Activated naive CD4-positive, alpha-beta T cell treated with Interleukin-2 at 50 U/mL for 16 hours (primary cell): Measurements from ENCODE around the gene SHCBP1L.

Experiments
- DNase-seq: peaks from one replicate; pipeline ENCODE4 v3.0.0-alpha.2; 2020

SHCBP1L gene

DNA sequence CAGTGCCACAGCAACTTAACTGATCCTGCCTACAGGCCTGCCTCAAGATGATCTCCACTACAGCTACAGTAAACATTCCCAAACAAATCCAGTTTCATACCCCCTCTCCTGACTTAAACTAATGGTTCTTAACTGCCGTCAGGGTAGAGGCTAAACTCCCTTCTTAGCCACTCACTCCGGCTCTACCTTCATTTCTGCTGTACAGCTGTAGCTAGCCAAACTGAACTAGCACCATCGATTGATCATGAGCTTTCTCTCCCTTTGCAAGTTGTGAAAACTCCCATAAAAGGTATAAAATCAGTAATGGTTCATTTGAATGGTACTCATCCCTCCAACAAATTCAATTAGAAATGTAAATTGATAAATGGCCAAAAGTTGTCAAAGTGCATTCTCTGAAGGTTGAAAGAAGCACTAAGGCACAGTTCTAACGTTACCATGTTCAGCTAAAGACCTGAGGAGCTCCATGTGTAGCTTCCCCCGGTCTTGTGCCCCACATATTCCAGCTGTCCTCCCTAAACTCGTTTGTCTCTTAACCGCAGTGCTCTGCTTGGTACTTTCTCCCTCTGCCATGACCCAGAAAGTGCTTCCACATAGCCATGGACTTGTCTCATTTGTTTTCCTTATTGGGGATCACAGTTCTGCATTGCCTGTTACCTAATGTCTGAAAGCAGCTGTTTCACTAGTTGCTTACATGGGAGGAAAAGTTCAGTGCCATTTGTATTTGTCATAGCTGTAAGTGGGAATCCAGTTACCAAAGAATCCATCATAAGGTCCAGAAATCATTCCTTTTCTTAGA lies 64.0 kb downstream of the SHCBP1L start:
- no peak for DNase-seq

DNA sequence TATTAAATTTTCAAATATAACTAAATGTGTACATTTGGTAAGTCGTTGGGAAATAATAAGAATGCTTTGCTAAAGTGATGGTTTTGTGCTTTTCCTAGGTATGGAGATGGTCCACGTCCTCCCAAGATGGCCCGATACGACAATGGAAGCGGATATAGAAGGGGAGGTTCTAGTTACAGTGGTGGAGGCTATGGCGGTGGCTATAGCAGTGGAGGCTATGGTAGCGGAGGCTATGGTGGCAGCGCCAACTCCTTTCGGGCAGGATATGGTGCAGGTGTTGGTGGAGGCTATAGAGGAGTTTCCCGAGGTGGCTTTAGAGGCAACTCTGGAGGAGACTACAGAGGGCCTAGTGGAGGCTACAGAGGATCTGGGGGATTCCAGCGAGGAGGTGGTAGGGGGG lies 66.0 kb downstream of the SHCBP1L start:
- no peak for DNase-seq

DNA sequence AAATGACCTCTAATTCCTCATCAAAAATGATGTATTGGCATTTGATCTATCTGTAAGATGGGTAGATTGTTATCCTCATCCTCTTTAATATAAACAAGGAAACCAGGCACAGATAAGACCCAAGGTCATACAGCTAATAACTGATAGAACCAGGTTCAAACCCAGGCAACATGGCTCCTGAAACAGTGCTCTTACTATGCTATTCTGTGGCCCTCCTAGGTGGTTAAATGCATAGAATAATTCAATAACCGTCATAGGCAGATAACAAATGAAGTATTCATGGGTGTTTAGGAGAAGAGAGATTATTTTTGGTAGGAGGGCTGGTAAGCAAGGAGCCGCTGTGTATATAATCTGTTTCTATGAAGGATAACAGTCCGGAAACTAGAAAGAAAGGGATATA lies 67.4 kb downstream of the SHCBP1L start:
- no peak for DNase-seq

DNA sequence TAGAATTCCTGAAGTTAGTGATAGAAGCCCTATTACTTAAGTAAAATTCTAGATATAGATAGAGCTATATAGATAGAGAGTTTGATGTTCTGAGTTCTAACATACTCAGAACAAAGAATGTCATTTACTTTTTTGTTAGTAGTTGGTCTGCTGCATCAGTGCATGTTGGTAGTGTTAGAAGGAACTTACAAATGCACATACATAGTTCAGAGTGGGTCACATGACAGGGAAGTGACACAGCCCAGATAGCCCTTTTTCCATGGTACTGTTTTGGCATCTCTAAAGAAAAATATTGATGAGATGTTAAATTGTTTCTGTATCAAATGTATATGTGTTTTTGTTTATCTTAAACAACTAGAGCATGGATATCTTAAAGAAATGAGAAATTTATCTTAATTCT lies 68.1 kb downstream of the SHCBP1L start:
- no peak for DNase-seq

DNA sequence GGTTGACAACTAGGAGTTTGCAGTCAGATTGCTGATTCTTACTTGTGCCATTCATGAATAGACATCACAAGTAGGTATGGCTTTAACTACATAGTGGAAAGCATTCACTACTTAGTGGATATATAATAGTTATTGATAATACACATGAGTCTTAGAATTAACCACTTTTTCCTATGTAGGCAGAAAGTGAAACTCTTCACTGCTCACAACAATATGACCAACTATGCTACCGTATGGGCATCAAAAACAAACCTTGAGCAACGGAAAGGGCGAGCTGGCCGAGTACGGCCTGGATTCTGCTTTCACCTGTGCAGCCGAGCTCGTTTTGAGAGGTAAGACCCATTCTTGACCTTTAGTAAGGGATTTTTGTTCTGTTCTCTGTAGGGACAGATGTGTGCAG lies 75.1 kb downstream of the SHCBP1L start:
- DNase-seq = no peak

DNA sequence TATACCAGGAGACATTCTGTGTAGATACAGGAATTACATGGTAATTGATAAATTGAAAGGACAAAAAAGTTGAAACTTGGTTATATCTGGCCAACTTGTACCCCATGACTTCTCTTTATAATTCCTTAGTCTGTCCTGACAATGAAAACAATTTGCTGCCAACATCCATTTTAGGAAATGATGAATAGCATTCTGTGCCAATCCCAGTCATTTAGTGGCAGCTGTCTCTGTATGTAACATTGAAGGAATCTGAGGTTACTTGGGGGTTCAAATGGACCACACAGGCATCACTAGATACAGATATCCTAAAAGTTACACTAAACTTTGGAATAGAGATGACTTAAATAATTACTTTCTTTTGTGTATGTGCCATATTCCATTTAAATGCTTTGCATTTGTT lies 75.6 kb downstream of the SHCBP1L start:
- no peak for DNase-seq

DNA sequence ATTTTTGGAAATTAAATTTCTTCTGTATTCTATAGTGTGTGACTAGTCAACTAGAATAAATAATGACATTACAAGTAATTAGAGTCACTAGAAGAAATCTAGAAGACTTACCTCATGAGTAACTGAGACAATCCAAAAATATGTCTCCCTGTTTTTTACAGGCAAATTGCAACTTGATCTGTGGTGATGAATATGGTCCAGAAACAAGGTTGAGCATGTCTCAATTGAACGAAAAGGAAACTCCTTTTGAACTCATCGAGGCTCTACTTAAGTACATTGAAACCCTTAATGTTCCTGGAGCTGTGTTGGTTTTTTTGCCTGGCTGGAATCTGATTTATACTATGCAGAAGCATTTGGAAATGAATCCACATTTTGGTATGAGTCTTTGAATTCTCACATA lies 77.1 kb downstream of the SHCBP1L start:
- DNase-seq = no peak

DNA sequence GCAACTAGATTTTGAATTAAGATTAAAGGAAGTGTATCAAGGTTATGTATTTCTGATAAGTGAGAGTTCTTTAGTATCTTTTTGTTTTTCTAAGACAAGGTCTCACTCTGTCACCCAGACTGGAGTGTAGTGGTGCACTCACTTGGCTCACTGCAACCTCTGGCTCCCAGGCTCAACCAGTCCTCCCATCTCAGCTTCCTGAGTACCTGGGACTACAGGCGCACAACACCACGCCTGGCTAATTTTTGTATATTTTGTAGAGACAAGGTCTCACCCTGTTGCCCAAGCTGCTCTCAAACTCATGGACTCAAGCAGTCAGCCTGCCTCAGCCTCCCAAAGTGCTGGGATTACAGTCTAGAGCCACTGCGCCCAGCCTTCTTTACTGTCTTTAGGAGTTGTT lies 80.1 kb downstream of the SHCBP1L start:
- DNase-seq = no peak

DNA sequence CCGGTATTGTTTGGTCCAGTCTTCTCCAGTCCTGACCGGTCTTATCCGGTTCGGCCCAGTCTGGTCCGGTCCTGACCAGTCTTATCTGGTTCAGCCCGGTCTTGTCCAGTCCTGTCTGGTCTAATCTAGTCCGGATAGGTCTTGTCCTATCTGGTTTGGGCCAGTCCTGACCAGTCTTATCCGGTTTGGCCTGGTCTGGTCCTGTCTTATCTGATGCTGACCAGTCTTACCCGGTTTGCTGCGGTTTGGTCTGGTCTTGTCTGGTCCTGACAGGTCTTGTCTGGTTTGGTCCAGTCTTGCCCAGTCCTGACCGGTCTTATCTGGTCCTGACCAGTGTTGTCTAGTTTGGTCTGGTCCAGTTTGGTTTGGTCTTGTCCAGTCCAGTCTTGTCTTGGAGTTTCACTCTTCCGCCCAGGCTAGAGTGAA lies 83.7 kb downstream of the SHCBP1L start:
- DNase-seq = no peak

DNA sequence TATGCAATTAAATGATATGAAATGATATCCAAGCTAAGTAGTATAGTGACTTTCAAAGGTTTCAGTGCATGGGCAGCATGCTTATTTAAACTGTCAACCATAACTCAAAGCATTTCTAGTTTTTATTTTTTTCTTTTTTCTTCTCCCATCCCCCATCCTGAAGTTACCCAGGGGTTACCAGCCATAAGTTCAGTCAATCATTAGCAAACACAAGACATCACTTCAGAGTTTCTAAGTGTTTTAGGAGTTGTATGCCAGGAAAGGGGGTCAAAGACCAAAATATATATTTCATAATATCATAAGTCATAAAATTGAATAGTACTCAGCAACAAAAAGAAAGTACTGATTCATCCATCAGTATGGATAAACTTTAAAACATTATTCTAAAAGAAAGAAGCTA lies 85.1 kb downstream of the SHCBP1L start:
- no peak for DNase-seq

DNA sequence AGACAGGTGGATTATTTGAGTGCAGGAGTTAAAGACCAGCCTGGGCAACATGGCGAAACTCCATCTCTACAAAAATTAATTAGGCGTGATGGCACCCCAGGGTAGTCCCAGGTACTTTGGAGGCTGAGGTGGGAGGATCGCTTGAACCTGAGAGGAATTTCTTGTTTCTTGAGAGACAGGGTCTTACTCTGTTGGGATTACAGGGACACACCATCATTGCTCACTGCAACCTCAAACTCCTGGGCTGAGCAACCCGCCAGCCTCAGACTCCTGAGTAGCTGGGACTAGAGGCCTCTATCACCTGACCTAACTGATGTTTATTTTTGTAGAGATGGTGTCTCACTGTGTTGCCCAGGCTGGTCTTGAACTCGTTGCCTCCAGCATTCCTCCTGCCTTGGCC lies 89.0 kb downstream of the SHCBP1L start:
- no peak for DNase-seq

DNA sequence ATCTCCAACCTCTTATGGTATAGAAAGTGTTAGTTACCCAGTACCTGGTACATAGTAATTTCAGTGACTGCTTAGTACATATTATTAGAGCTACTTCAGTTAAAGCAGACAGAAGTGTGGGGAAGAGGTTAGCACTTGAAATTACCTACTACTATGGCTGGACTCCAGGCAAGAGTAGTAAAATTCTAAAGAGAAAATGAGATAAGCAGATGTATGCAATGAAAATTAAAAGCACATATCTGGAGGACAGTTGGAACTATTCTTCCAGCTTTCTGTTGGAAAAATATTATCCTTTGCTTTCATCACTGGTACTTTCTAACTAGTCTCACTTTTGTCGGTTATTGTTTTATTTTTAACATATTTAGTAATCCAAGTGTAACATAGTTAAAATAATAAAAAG lies 90.1 kb downstream of the SHCBP1L start:
- no peak for DNase-seq

DNA sequence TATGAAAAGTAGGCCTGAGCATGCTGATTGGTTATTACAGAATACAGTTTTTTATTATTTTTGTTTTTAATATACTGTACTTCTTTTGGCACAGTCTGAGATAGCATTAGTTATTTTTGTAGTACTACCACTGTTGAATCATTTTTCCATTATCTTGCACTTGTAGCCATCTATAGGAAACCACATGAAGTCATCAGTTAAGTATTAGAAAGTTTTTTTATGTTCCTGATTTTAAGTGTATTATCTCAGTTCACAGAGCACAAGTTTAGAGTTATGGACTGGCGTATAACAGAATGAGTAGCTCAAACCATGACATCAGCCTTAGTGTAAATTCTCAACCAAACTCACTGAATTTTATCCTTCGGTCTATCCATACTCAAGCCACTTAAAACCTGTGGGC lies 91.0 kb downstream of the SHCBP1L start:
- no peak for DNase-seq

DNA sequence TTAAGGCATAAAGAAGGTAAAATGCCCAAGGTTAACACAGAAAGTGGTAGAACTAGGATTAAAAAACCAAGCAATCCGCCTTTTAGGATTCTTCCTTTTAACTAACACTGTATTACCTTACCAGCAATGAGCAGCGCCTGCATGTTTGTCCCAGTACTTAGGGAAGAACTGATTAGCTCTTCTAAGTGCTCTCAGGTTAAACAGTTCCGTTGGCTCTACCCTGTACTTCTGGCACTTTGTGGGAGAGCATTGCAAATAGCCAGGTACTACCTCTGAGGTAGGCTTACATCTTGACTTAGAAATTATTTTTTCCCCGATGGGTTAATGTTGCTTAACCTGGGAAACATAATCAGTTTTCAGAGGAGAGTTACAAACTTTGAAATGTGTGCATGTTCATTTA lies 92.3 kb downstream of the SHCBP1L start:
- no peak for DNase-seq

DNA sequence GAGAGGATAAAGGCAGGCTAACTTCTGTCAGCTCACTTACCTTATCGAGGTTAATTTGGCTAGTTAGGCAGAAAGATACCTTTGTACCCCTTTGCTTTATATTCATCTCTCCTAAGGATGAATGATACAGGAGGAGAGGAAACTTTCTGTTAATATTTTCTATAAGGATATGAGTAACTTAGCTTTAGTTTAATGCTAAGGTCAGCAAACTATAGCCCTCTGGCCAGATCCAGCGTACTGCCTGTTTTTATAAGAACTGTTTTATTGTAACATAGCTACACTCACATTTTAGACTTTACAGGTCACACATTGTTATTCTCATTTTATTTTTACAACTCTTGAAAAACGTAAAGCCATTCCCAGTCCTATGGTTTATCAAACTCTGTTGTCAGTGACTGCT lies 95.8 kb downstream of the SHCBP1L start:
- no peak for DNase-seq

DNA sequence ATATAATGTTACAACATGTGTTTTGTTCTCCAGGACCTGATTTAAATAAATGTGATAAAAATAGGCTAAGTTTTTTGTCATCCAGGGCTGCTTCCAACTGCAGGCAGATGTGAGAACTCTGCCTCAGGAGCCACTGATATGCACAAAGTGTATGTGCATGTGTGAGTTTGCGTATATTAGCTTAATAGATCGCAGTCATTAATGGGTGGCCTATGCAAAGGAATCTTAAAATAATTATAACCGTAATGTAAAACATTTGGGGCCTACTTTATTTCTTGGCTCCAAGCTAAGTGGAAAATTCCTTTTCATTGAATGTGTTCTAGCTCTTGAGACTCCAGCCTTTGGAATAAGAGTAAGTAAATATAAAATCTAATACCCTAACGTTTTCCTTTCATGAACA lies 97.1 kb downstream of the SHCBP1L start:
- no peak for DNase-seq

DNA sequence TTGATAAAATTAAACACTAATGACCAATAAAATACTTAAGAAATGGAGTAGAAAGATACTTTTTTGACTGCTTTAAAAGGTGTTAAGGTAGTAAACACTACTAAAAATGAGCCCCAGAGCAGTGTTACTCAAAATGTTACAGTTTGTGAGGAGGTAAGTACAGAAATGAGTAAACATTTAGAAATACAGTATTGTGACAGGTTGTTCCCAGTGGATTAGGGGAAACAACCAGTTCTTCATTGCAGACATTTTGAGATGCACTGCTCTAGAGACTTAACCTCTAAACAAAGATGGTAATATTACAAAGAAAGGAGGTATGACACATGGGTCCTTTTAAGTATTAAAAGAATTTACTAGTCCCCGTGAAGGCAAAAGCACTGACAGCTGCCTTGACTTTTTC lies 101.1 kb downstream of the SHCBP1L start:
- DNase-seq = no peak

DNA sequence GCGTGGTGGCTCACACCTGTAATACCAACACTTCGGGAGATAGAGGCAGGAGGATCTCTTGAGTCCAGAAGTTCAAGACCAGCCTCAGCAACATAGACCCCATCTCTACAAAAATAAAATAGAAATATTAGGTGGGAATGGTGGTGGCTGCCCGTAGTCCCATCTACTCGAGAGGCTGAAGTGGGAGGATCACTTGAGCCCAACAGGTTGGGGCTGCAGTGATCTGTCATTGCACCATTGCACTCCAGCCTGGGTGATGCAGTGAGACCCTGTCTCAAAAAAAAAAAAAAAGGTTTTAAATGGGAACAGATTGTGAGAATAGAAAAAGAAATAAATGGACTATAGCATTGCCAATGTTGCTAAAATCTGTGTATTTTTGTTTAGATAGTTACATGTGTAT lies 102.6 kb downstream of the SHCBP1L start:
- no peak for DNase-seq
